HG03064 (cell line): ENCODE results near the gene RABIF.
A peak's percentile ranks its signal among the peaks of the same experiment; 100 is the strongest.

Experiments used
- ATAC-seq: cut with Tn5 transposase; IDR thresholded peaks from one replicate; pipeline ENCODE4 v1.9.1; 2021; ENCODE audit warnings: low read depth; ENCODE audit not compliant: unreplicated experiment

Gene RABIF

GRCh38 chr1:202879128-202879527 is 9.8 kb downstream of the RABIF start:
- ATAC-seq = no peak

GRCh38 chr1:202873026-202873425 is 15.9 kb downstream of the RABIF start:
- no peak for ATAC-seq

GRCh38 chr1:202871367-202871766 is 17.6 kb downstream of the RABIF start:
- ATAC-seq = no peak

DNA sequence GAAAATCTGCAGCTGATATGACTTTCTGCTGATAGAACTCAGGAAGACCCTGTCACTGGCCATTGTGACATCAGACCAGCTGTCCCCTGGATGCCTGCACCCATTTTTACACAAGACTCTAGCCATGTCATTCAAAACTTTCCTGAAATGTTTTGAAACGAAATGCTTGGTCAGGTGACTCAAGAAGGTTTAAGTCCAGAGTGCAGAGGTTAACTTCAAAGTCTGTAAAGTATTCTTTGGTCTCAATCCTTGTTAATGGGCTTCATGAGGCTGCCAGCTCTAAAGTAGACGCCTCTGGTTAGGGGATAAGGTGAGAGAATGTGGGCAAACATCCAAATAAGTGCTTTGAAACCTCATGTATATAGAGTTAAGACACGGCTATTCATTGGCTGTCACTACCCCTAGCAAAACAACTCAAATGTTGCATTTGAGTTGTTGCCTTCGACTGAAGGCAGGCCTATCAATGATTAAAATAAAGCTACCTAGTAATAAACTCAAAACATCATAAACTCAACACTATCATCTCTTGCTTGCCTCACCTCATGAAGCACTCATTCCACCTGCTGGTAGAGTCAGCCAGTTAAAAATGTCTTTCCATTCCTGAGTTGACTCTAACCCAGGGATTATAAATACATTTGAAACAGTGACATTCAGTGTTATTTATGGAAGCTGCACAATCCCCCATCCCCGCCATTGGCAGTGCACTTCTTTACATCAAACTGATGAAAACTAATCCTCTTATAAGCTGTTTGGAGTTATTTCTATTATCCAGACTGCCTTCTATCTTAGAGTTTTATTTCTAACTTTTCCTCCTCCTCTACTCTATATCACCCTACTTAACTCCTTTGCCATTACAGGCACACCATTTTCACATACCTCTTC is 26.0 kb downstream of the RABIF start:
- no peak for ATAC-seq

DNA sequence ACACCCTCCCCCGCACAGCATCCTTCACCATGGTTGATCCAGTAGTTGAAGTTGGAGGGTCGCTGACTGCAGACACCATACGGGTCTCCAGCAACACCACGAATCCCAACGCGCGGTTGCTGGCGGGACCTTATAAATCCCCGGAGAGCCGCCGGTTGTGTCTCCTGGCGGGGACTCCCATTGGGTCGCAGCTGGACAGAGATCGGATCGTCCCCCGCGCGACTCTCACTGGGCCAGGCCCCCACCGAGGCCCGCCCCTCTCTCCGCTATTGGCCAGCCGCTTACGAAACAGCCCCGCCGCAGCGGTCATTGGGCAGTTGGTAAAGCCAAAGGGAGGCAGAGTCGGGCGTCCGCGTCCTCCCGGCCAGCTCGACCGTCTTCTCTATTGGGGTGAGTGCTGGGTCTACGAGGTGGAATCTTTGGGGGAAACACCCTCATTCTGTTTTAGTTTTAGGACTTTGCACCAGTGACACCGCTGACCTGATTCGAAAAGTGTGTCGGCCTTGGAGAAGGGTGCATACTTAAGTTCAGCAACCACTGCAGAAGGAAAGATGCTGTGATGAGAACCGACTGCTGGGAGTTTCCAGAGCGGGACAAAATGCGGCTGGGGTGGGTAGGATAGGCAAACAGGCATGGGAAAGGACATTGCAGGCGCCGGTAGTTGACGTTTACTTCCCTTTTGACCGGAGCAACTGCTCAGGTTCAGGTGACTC is 27.4 kb downstream of the RABIF start:
- peak; percentile 68 for ATAC-seq

GRCh38 chr1:202860744-202861419 is 28.1 kb downstream of the RABIF start:
- ATAC-seq = peak; percentile 27

- no peak for ATAC-seq
Observed at GRCh38 chr1:202858789-202859414, 30.0 kb downstream of the RABIF start.

- ATAC-seq = no peak
Observed at GRCh38 chr1:202858331-202858730, 30.6 kb downstream of the RABIF start.

GRCh38 chr1:202857136-202857610 is 31.8 kb downstream of the RABIF start:
- no peak for ATAC-seq

GRCh38 chr1:202856014-202856413 is 32.9 kb downstream of the RABIF start:
- no peak for ATAC-seq

- no peak for ATAC-seq
Observed at GRCh38 chr1:202854787-202855186, 34.2 kb downstream of the RABIF start.

DNA sequence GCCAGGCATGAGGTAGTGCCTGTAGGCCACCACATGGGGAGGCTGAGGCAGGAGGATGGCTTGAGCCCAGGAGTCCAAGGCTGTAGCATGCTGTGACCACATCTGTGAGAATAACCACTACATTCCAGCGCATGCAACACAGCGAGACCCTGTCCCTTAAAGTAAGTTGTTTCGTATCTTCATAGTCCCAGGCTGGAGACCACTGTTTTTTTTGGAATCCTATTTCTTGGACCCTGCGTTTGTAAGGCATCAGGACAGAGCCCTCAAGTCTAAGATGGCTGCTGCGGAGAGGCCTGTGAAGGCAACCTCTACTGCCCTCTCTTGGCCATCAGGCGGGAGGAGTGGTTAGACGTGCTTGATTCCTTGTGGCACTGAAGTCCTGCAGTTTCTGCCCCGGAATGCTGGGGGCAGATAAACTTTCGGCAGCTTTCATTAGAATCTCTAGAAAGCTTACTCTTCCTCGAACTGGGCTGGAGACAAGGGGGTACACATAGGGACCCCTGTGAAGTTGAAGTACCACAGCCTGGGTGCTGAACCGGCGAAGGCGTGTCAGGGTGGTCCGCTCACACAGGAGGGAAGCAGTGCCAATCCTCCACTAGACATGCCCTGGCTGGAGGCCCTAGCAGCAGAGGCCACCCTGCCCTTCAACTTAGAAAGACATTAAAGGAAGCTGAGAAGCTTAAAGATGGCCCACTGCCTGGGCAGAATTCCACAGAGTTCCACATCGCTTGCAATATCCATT is 36.6 kb downstream of the RABIF start:
- ATAC-seq = no peak

DNA sequence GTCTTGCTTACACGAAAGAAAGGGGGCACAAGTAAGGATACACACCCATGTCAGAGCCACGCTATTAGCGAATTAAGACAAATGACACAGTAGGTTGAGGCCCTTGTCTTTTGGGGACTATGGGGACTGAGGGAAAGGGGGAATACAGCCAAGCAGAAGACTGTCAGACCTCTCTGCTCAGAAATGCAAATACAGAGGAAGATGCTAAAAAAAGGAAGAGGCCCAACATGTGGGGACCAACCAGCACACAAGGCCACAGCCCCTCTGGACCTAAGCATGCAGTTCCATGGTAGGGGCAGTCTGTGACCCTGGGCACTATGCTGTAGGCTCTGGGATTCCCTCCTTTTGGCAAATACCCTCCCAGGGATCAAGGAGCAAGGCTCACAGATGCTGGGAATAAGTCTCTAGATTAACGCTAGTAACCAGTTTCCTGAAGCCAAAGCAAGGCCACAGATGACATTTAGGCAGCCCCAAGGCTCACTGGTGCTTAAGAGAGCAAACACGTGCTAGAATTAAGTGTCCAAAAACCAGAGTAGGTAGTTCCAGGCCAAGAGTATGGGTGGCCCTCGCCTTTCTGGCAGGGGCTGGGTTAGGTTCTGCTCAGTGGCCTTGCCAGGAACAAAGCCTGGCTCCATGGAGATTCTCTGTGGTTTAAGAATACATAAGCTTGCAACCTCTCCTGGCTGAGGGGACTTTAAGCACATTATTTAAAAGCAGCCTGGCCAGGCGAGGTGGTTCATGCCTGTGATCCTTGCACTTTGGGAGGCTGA is 38.2 kb downstream of the RABIF start:
- no peak for ATAC-seq

DNA sequence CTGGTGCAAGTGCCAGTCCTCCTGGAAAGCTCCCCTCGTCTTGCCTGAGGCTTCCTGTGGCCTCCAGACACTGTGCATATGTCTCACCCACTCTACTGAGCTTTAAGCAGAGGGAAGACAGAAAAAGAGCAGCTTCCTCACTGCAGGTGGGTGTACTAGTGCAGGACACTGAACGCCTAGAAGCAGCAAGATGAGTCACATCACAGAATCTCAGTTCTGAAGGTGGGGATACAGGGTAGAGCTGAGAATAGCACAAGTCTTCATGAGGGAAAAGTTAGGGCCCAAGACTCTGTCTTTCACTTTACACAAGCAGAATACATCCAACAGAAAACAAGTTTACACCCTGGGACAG is 40.8 kb downstream of the RABIF start:
- no peak for ATAC-seq

- ATAC-seq = no peak
Observed at GRCh38 chr1:202844935-202845334, 44.0 kb downstream of the RABIF start.

- ATAC-seq = no peak
Observed at GRCh38 chr1:202844259-202844658, 44.7 kb downstream of the RABIF start.

DNA sequence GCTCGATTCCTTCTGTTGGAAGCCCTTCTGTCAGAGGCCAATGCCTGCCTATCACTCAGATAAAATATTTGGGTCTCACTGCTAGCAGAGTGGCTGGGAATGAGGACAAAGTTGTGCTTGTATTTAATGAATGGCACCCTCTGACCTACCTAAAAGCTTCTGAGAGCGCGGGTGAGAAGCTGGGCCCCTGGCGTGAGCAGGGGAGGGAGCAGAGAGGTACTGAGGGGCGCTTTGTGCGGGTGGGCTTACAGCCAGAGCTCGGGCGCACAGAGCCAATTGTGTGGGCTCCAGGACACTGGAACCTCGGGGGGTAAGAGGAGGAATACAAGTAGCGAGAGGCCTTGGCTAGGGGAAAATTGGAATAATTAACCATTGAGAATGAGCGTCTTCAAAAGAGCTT is 45.9 kb downstream of the RABIF start:
- ATAC-seq = no peak

DNA sequence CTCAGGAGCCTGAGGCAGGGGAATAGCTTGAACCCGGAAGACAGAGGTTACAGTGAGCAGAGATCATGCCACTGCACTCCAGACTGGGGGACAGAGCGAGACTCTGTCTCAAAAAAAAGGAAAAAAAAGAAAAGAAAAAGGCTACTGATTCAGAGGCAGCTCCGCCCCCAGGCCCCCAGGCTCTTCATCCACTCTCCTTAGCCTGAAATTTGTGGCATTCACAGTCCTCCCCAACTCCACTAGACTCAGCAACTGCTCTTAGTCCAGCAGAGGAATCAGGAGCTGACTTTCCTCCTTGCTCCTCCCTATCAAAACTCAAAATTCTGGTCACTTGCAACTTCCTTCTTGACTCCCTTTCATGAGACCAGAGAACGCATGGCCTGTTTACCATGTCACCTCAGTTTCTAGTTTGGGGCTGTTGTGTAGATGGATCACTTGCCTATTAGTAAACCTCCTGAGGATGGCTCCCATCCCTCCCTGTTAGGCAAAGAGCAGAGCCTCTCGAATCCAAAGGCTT is 51.1 kb downstream of the RABIF start:
- ATAC-seq = no peak
